NT2/D1 (cell line): Measurements from ENCODE around the gene FARP1.

Source experiments
- SUZ12 ChIP-seq: IDR thresholded peaks from 2 replicates; pipeline ENCODE4 v1.6.1; 2011; ENCODE audit not compliant: insufficient read length, insufficient read depth; ENCODE audit errors: extremely low read depth
- YY1 ChIP-seq: IDR thresholded peaks from 2 replicates; pipeline ENCODE4 v1.6.1; 2011; ENCODE audit not compliant: insufficient read length, insufficient read depth
- ZNF274 ChIP-seq: IDR thresholded peaks from 2 replicates; pipeline ENCODE4 v1.6.1; 2011; ENCODE audit warnings: mild to moderate bottlenecking, low read depth, low read length

DNA sequence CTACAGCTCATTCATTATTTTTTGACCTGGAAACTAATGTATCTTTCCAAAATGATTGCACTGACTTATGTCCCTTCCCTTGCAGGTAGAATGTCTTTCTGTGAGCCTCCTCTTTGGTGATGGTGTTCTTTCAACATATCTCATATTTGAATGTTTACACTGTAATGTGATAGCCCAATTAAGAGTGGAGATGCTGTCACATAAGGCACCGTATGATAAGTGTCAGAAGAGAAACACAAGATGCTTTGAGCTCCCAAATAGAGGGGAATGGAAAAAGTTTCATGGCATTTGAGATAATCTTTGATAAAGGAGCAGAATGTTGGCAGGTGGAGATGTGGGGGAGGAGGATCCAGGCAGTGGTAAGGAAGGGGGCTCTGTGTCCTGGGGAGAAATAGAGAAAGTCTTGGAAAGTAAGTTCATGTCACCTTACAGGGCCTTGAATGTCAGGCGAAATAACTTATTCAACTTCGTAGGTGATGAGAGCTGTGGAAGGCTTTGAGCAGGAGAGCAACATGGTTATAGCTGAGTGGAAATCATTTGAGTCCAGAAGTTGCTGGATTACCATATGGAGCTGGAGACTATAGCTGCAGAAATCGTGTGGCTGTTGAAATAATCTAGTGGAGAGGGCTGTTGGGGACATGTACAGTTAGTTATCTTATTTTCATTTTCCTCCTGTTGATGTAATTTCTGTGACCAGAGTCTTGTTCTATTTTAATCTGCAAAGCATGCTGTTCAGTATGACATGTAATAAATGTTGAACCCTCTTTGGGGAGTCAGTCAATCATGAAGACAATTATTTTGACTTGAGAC is 44.5 kb downstream of the FARP1 start:
- TF ChIP-seq ZNF274, result no peak
- no peak for TF ChIP-seq YY1
- TF ChIP-seq SUZ12, result no peak
